PC-9 (cell line): Measurements from ENCODE around the gene MYOC. TPM values are rescaled to one million over a fixed set of nuclear protein-coding genes. Genes with fewer than 3 reads are reported as not detected.
"Not testable (repeated sequence)": the region's sequence is repeated elsewhere in the genome, so short reads cannot be mapped to it uniquely, and the experiment has no call there.

Experiments
- BruUV-seq: library from RNA; stranded (reverse); fragments of 400-500 nt; replicated peaks from 2 replicates; lab custom pipeline; 2021; lab: Mats Ljungman, UMichigan
- CTCF ChIA-PET: fragments of 300-600 bp; sonication (Branson Sonifier 250); formaldehyde crosslinking; loops from one replicate; lab custom pipeline; 2022; ENCODE audit warnings: antibody characterized with exemption; lab: Charles Lee
- POLR2A ChIA-PET: fragments of 300-600 bp; sonication (Branson Sonifier 250); formaldehyde crosslinking; loops from one replicate; lab custom pipeline; 2022; ENCODE audit warnings: antibody characterized with exemption; ENCODE audit not compliant: unreplicated experiment; lab: Charles Lee
- DNase-seq, 2 experiments: peaks; one replicate each; pipeline versions ENCODE4 v3.0.0 to v3.0.0-alpha.2; 2015 to 2022; ENCODE audit warnings: mixed read lengths in 1 of 2
- H2AFZ ChIP-seq: fragments of 200-600 bp; sonication (generic); 2 replicates; pipeline ENCODE4 v1.8.1; 2017; ENCODE audit warnings: antibody characterized with exemption
- H3F3A ChIP-seq: fragments of 200-600 bp; sonication (generic); 2 replicates; pipeline ENCODE4 v1.8.1; 2017; ENCODE audit warnings: antibody characterized with exemption, mild to moderate bottlenecking, low read depth; ENCODE audit not compliant: insufficient read depth
- H3K27ac ChIP-seq: fragments of 200-600 bp; sonication (generic); 2 replicates; pipeline ENCODE4 v1.6.1; 2016; ENCODE audit warnings: mixed run types
- H3K27me3 ChIP-seq: fragments of 200-600 bp; sonication (generic); 2 replicates; pipeline ENCODE4 v1.6.1; 2016; ENCODE audit warnings: low read depth, mixed run types; ENCODE audit not compliant: insufficient read depth
- H3K36me3 ChIP-seq: fragments of 200-600 bp; sonication (generic); 2 replicates; pipeline ENCODE4 v1.6.1; 2016; ENCODE audit warnings: low read depth, mixed run types
- H3K4me1 ChIP-seq: fragments of 200-600 bp; sonication (generic); replicated peaks from 2 replicates; pipeline ENCODE4 v1.6.1; 2016; ENCODE audit warnings: mixed run types; ENCODE audit not compliant: insufficient read depth
- H3K4me2 ChIP-seq: fragments of 200-600 bp; sonication (generic); 2 replicates; pipeline ENCODE4 v1.6.1; 2017; ENCODE audit warnings: mixed run types
- H3K4me3 ChIP-seq: fragments of 200-600 bp; sonication (generic); 2 replicates; pipeline ENCODE4 v1.6.1; 2016; ENCODE audit warnings: mixed run types
- H3K79me2 ChIP-seq: fragments of 200-600 bp; sonication (generic); 2 replicates; pipeline ENCODE4 v1.6.1; 2017; ENCODE audit warnings: low read depth, mixed run types
- H3K9me2 ChIP-seq: fragments of 200-600 bp; sonication (generic); 2 replicates; pipeline ENCODE4 v1.8.1; 2017; ENCODE audit warnings: mild to moderate bottlenecking; ENCODE audit not compliant: insufficient read depth
- H3K9me3 ChIP-seq: fragments of 200-600 bp; sonication (generic); 2 replicates; pipeline ENCODE4 v1.8.1; 2016; ENCODE audit warnings: low read depth; ENCODE audit not compliant: insufficient read depth
- H4K20me1 ChIP-seq: fragments of 200-600 bp; sonication (generic); 2 replicates; pipeline ENCODE4 v1.8.1; 2017; ENCODE audit not compliant: insufficient read depth
- CTCF ChIP-seq: fragments of 200-600 bp; sonication (generic); conservative IDR thresholded peaks from 2 replicates; pipeline ENCODE4 v1.6.1; 2017; ENCODE audit warnings: mixed run types, antibody characterized with exemption, mild to moderate bottlenecking, moderate library complexity
- EZH2 ChIP-seq: fragments of 200-600 bp; sonication (generic); IDR thresholded peaks from 2 replicates; pipeline ENCODE4 v1.8.0; 2017; ENCODE audit warnings: antibody characterized with exemption, low read depth
- intact Hi-C: fragments of 100-400 bp; cut with micrococcal nuclease; formaldehyde crosslinking; loops from one replicate; pipeline ENCODE4 v1.10.0; 2022; ENCODE audit not compliant: unreplicated experiment
- total RNA-seq: library from RNA; stranded (reverse); gene quantifications from 2 replicates; pipeline ENCODE4 v1.2.3, GENCODE V29; 2021

MYOC gene
- total RNA-seq, 1 experiment from 2014 or later = not detected

- intact Hi-C loops = no loop called here
- TF ChIP-seq EZH2 (no peak), CTCF (no peak)
- no peaks in the 10 kb centered on the region; the same call in 1 of the 2 replicates for H4K20me1 ChIP-seq
- ChIA-PET POLR2A (no interaction called here), CTCF (no interaction called here)
- no peak overlapping the region for H3K27ac ChIP-seq
- no peak overlapping the region for H3K4me3 ChIP-seq
- H2AFZ ChIP-seq = no peak overlapping the region
- no peaks in the 10 kb centered on the region for H3K27me3 ChIP-seq
- no peak for DNase-seq
- no peaks in the 10 kb centered on the region for H3K9me2 ChIP-seq
- no peaks in the 10 kb centered on the region for H3K36me3 ChIP-seq
- no peaks in the 10 kb centered on the region for H3F3A ChIP-seq
- H3K4me1 ChIP-seq = no peaks in the 10 kb centered on the region
- no TSS peak for BruUV-seq
- no peaks in the 10 kb centered on the region for H3K9me3 ChIP-seq
- no peak overlapping the region for H3K4me2 ChIP-seq
- H3K79me2 ChIP-seq = no peaks in the 10 kb centered on the region
Observed at GRCh38 chr1:171611306-171611705, 41.2 kb downstream of the MYOC start.

- POLR2A ChIA-PET = no interaction called here
- Histone ChIP-seq H3K9me2 (no peaks in the 10 kb centered on the region), H4K20me1 (no peaks in the 10 kb centered on the region; the same call in 1 of the 2 replicates), H3K9me3 (no peaks in the 10 kb centered on the region), H3F3A (no peaks in the 10 kb centered on the region), H2AFZ (no peak overlapping the region), H3K27me3 (no peaks in the 10 kb centered on the region), H3K4me1 (no peaks in the 10 kb centered on the region), H3K27ac (no peak overlapping the region), H3K4me2 (no peak overlapping the region), H3K4me3 (no peak overlapping the region), H3K36me3 (no peaks in the 10 kb centered on the region), H3K79me2 (no peaks in the 10 kb centered on the region)
- no peak for DNase-seq
- no TSS peak for BruUV-seq
- no peak for TF ChIP-seq CTCF
- TF ChIP-seq EZH2 = no peak
- CTCF ChIA-PET = no interaction called here
- intact Hi-C loops = no loop called here
Observed at GRCh38 chr1:171610385-171610784, 42.1 kb downstream of the MYOC start.

GRCh38 chr1:171606402-171606941 is 46.0 kb downstream of the MYOC start:
- H3K4me2 ChIP-seq = no peak overlapping the region
- no peaks in the 10 kb centered on the region for H3K36me3 ChIP-seq
- ChIA-PET CTCF (no interaction called here), POLR2A (no interaction called here)
- no peaks in the 10 kb centered on the region for H3K79me2 ChIP-seq
- no peaks in the 10 kb centered on the region for H3F3A ChIP-seq
- H3K4me3 ChIP-seq = no peak overlapping the region
- intact Hi-C loops = no loop called here
- no peak overlapping the region for H3K27ac ChIP-seq
- TF ChIP-seq CTCF = no peak
- no peak for TF ChIP-seq EZH2
- no TSS peak for BruUV-seq
- no peak overlapping the region for H2AFZ ChIP-seq
- DNase-seq = no peak
- no peaks in the 10 kb centered on the region for H3K27me3 ChIP-seq
- H4K20me1 ChIP-seq = no peaks in the 10 kb centered on the region; the same call in 1 of the 2 replicates
- no peaks in the 10 kb centered on the region for H3K9me2 ChIP-seq
- H3K9me3 ChIP-seq = no peaks in the 10 kb centered on the region
- no peaks in the 10 kb centered on the region for H3K4me1 ChIP-seq

- POLR2A ChIA-PET, BruUV-seq, H3K27me3 ChIP-seq, H3K4me1 ChIP-seq, H3K4me3 ChIP-seq, intact Hi-C loops, H3K9me3 ChIP-seq, H3K9me2 ChIP-seq, H3K27ac ChIP-seq, H3K79me2 ChIP-seq, H2AFZ ChIP-seq, H3F3A ChIP-seq, H3K4me2 ChIP-seq, DNase-seq, H3K36me3 ChIP-seq, CTCF ChIA-PET, H4K20me1 ChIP-seq: not testable (repeated sequence)
Observed at GRCh38 chr1:171603042-171603441, 49.4 kb downstream of the MYOC start.
